Peyer's patch (tissue), 4 donors: ENCODE results near the gene CPED1. TPM values are rescaled to one million over a fixed set of nuclear protein-coding genes. Genes with fewer than 3 reads are reported as not detected.
"Not testable (repeated sequence)": the region's sequence is repeated elsewhere in the genome, so short reads cannot be mapped to it uniquely, and the experiment has no call there.

Source experiments
- DNase-seq, 3 donors: peaks; one replicate each; pipeline ENCODE4 v3.0.0-alpha.2; 2017 to 2019
- H3K27ac ChIP-seq, 4 donors: fragments of 200-600 bp; sonication (generic); one replicate each; pipeline ENCODE4 v1.5.1; 2016 to 2019
- H3K27me3 ChIP-seq, 2 donors: fragments of 200-600 bp; sonication (generic); one replicate each; pipeline ENCODE4 v1.5.1; 2019
- H3K36me3 ChIP-seq, 3 donors: fragments of 200-600 bp; sonication (generic); one replicate each; pipeline ENCODE4 v1.5.1; 2016 to 2019
- H3K4me1 ChIP-seq, 4 donors: fragments of 200-600 bp; sonication (generic); one replicate each; pipeline ENCODE4 v1.5.1; 2016 to 2019
- H3K4me3 ChIP-seq, 4 donors: fragments of 200-600 bp; sonication (generic); 1 replicate in 3 of 4; 2 replicates in 1 of 4; pipeline ENCODE4 v1.5.1; 2016 to 2019; ENCODE audit warnings: mild to moderate bottlenecking in 1 of 4
- H3K9me3 ChIP-seq, 4 donors: fragments of 200-600 bp; sonication (generic); one replicate each; pipeline ENCODE4 v1.5.1; 2016 to 2019; ENCODE audit warnings: mild to moderate bottlenecking in 1 of 4
- CTCF ChIP-seq, 6 experiments: fragments of 450-650 bp in 4 of 6; fragments of 200-600 bp in 2 of 6; sonication (generic) in 1 of 6; IDR thresholded peaks; one replicate each; pipeline ENCODE4 v1.5.1; 2017 to 2019; ENCODE audit warnings: antibody characterized with exemption in 6 of 6, mild to moderate bottlenecking in 3 of 6, moderate library complexity in 1 of 6
- POLR2A ChIP-seq, 2 donors: fragments of 450-650 bp; IDR thresholded peaks; one replicate each; pipeline ENCODE4 v1.5.1; 2017; ENCODE audit warnings: antibody characterized with exemption in 2 of 2, mild to moderate bottlenecking in 2 of 2, moderate library complexity in 2 of 2
- total RNA-seq, 4 donors: library from RNA; depleted of rRNA; stranded (reverse); fragments of >200 nt; gene quantifications; one replicate each; pipeline ENCODE4 v1.1.0, GENCODE V29; 2016

Gene CPED1
- total RNA-seq, 4 donors from 2014 or later, result 4.4 to 50.3 (median 8.5) TPM

GRCh38 chr7:121280656-121281055 is 292.1 kb downstream of the CPED1 start:
- no peak overlapping the region for H3K27ac ChIP-seq
- H3K4me3 ChIP-seq, result no peak overlapping the region
- H3K9me3 ChIP-seq, result peaks cover 0 to 8% (median 0%) of the 10 kb centered on the region in 4 donors
- no peaks in the 10 kb centered on the region for H3K36me3 ChIP-seq
- TF ChIP-seq POLR2A (IDR thresholded peaks at IDR 0.05) (no peak), CTCF (IDR thresholded peaks at IDR 0.05) (no peak)
- H3K27me3 ChIP-seq, result no peaks in the 10 kb centered on the region
- no peaks in the 10 kb centered on the region for H3K4me1 ChIP-seq
- no peak for DNase-seq

- no peak overlapping the region for H3K4me3 ChIP-seq
- no peaks in the 10 kb centered on the region for H3K36me3 ChIP-seq
- no peaks in the 10 kb centered on the region for H3K4me1 ChIP-seq
- DNase-seq, result no peak
- H3K27ac ChIP-seq, result no peak overlapping the region
- peaks cover 0 to 8% (median 0%) of the 10 kb centered on the region in 4 donors for H3K9me3 ChIP-seq
- TF ChIP-seq POLR2A (IDR thresholded peaks at IDR 0.05), result no peak
- no peaks in the 10 kb centered on the region for H3K27me3 ChIP-seq
Measured at GRCh38 chr7:121282129-121282528, 293.6 kb downstream of the CPED1 start.

GRCh38 chr7:121285066-121285667 is 296.7 kb downstream of the CPED1 start:
- Histone ChIP-seq H3K27ac (no peak overlapping the region), H3K9me3 (peaks cover 0 to 8% (median 0%) of the 10 kb centered on the region in 4 donors), H3K27me3 (no peaks in the 10 kb centered on the region), H3K4me3 (no peak overlapping the region), H3K4me1 (no peaks in the 10 kb centered on the region), H3K36me3 (no peaks in the 10 kb centered on the region)
- no peak for DNase-seq
- TF ChIP-seq POLR2A (IDR thresholded peaks at IDR 0.05) (no peak), CTCF (IDR thresholded peaks at IDR 0.05) (no peak)

GRCh38 chr7:121286186-121286585 is 297.7 kb downstream of the CPED1 start:
- DNase-seq, result no peak
- no peaks in the 10 kb centered on the region for H3K27me3 ChIP-seq
- H3K36me3 ChIP-seq, result no peaks in the 10 kb centered on the region
- peaks cover 0 to 8% (median 0%) of the 10 kb centered on the region in 4 donors for H3K9me3 ChIP-seq
- no peak overlapping the region for H3K27ac ChIP-seq
- TF ChIP-seq CTCF (IDR thresholded peaks at IDR 0.05) (no peak), POLR2A (IDR thresholded peaks at IDR 0.05) (no peak)
- no peak overlapping the region for H3K4me3 ChIP-seq
- no peaks in the 10 kb centered on the region for H3K4me1 ChIP-seq

- peaks cover 0 to 8% (median 0%) of the 10 kb centered on the region in 4 donors for H3K9me3 ChIP-seq
- H3K4me3 ChIP-seq, result no peak overlapping the region
- H3K27ac ChIP-seq, result no peak overlapping the region
- no peaks in the 10 kb centered on the region for H3K4me1 ChIP-seq
- TF ChIP-seq CTCF (IDR thresholded peaks at IDR 0.05) (no peak), POLR2A (IDR thresholded peaks at IDR 0.05) (no peak)
- no peaks in the 10 kb centered on the region for H3K27me3 ChIP-seq
- H3K36me3 ChIP-seq, result no peaks in the 10 kb centered on the region
- no peak for DNase-seq
Measured at GRCh38 chr7:121286742-121287734, 298.5 kb downstream of the CPED1 start.

- H3K9me3 ChIP-seq, result peaks cover 0 to 8% (median 0%) of the 10 kb centered on the region in 4 donors
- TF ChIP-seq CTCF (IDR thresholded peaks at IDR 0.05), result no peak
- TF ChIP-seq POLR2A (IDR thresholded peaks at IDR 0.05), result no peak
- H3K4me3 ChIP-seq, result no peak overlapping the region
- H3K27ac ChIP-seq, result no peak overlapping the region
- no peaks in the 10 kb centered on the region for H3K36me3 ChIP-seq
- no peak for DNase-seq
- H3K27me3 ChIP-seq, result no peaks in the 10 kb centered on the region
- H3K4me1 ChIP-seq, result no peaks in the 10 kb centered on the region
Measured at GRCh38 chr7:121288894-121289293, 300.4 kb downstream of the CPED1 start.

- not testable (repeated sequence) for DNase-seq
Measured at GRCh38 chr7:121289930-121290329, 301.4 kb downstream of the CPED1 start.

More at GRCh38 chr7:121289930-121290329, 301.4 kb downstream of the CPED1 start:
- H3K27me3 ChIP-seq, H3K27ac ChIP-seq, H3K36me3 ChIP-seq, H3K4me1 ChIP-seq, H3K4me3 ChIP-seq, H3K9me3 ChIP-seq: not testable (repeated sequence)
